IMR-90 (cell line): Measurements from ENCODE around the gene HMGN1. TPM values are rescaled to one million over a fixed set of nuclear protein-coding genes. Genes with fewer than 3 reads are reported as not detected.

Experiments used
- ATAC-seq: fragments of 200-7000 bp; cut with Tn5 transposase; 2 replicates; pipeline ENCODE4 v1.9.1; 2020; ENCODE audit warnings: low read depth, mild to moderate bottlenecking, moderate library complexity
- BruUV-seq: library from RNA; stranded (reverse); fragments of 400-500 nt; replicated peaks from 2 replicates; lab custom pipeline; 2021; lab: Mats Ljungman, UMichigan
- CTCF ChIA-PET: fragments of 300-600 bp; formaldehyde crosslinking; extraction: SDS; loops from one replicate; lab custom pipeline; 2021; ENCODE audit warnings: antibody characterized with exemption; lab: Yijun Ruan, JAX
- POLR2A ChIA-PET: fragments of 300-600 bp; sonication (Branson Sonifier 250); formaldehyde crosslinking; loops from one replicate; lab custom pipeline; 2022; ENCODE audit warnings: antibody characterized with exemption; ENCODE audit not compliant: unreplicated experiment; lab: Charles Lee
- DNase-seq: peaks from one replicate; pipeline ENCODE4 v3.0.0; 2013
- H2AFZ ChIP-seq: replicated peaks from 2 replicates; pipeline ENCODE3; 2013; ENCODE audit warnings: low read length, mild to moderate bottlenecking; ENCODE audit not compliant: poor library complexity
- H2AK5ac ChIP-seq: 2 replicates; pipeline ENCODE4 v1.6.1; 2013; ENCODE audit warnings: low read depth, low read length, inconsistent platforms
- H2AK9ac ChIP-seq: replicated peaks from 2 replicates; pipeline ENCODE3; 2013; ENCODE audit warnings: mild to moderate bottlenecking, low read depth, low read length, moderate library complexity; ENCODE audit not compliant: poor library complexity
- H2BK120ac ChIP-seq: 2 replicates; pipeline ENCODE4 v1.6.1; 2013; ENCODE audit warnings: low read depth, low read length, inconsistent platforms
- H2BK15ac ChIP-seq: 3 replicates; pipeline ENCODE4 v1.6.1; 2013; ENCODE audit warnings: low read depth, low read length, inconsistent platforms
- H2BK20ac ChIP-seq: 2 replicates; pipeline ENCODE4 v1.6.1; 2013; ENCODE audit warnings: low read depth, mild to moderate bottlenecking, inconsistent platforms, low read length, moderate library complexity
- H2BK5ac ChIP-seq: 2 replicates; pipeline ENCODE4 v1.6.1; 2013; ENCODE audit warnings: mild to moderate bottlenecking, low read depth, low read length, inconsistent platforms; ENCODE audit not compliant: poor library complexity, severe bottlenecking
- H3K14ac ChIP-seq: replicated peaks from 2 replicates; pipeline ENCODE4 v1.6.1; 2013; ENCODE audit warnings: low read depth, low read length, inconsistent platforms
- H3K18ac ChIP-seq: 2 replicates; pipeline ENCODE4 v1.6.1; 2013; ENCODE audit warnings: low read depth, low read length, control low read depth
- H3K23ac ChIP-seq: 2 replicates; pipeline ENCODE4 v1.6.1; 2013; ENCODE audit warnings: low read depth, low read length, inconsistent platforms
- H3K27ac ChIP-seq: 2 replicates; pipeline ENCODE4 v1.5.1; 2013; ENCODE audit warnings: mild to moderate bottlenecking, control low read depth, low read length; ENCODE audit not compliant: insufficient read depth
- H3K27me3 ChIP-seq: 2 replicates; pipeline ENCODE4 v1.6.1; 2013; ENCODE audit warnings: low read length; ENCODE audit not compliant: control insufficient read depth, insufficient read depth
- H3K36me3 ChIP-seq: 2 replicates; pipeline ENCODE4 v1.6.1; 2013; ENCODE audit warnings: low read length, mixed read lengths; ENCODE audit not compliant: control insufficient read depth, insufficient read depth
- H3K4ac ChIP-seq: 2 replicates; pipeline ENCODE4 v1.6.1; 2013; ENCODE audit warnings: low read depth, low read length, inconsistent platforms
- H3K4me1 ChIP-seq: 2 replicates; pipeline ENCODE4 v1.6.1; 2013; ENCODE audit warnings: low read length, mixed read lengths; ENCODE audit not compliant: control insufficient read depth, insufficient read depth
- H3K4me2 ChIP-seq: 2 replicates; pipeline ENCODE4 v1.6.1; 2013; ENCODE audit warnings: low read depth, mild to moderate bottlenecking, control low read depth, low read length, moderate library complexity
- H3K4me3 ChIP-seq: 2 replicates; pipeline ENCODE4 v1.5.1; 2013; ENCODE audit warnings: low read depth, mild to moderate bottlenecking, control low read depth, low read length, moderate library complexity; ENCODE audit not compliant: insufficient read depth
- H3K56ac ChIP-seq: 2 replicates; pipeline ENCODE4 v1.6.1; 2013; ENCODE audit warnings: low read length, inconsistent platforms; ENCODE audit not compliant: insufficient read depth; ENCODE audit errors: extremely low read depth
- H3K79me1 ChIP-seq, 2 experiments: 2 replicates each; pipeline ENCODE4 v1.6.1; 2013; ENCODE audit warnings: low read length in 2 of 2, inconsistent platforms in 1 of 2, low read depth in 1 of 2
- H3K9ac ChIP-seq: 2 replicates; pipeline ENCODE4 v1.6.1; 2013; ENCODE audit warnings: low read depth, low read length, control low read depth
- H3K9me1 ChIP-seq: 2 replicates; pipeline ENCODE4 v1.6.1; 2013; ENCODE audit warnings: low read length, inconsistent platforms; ENCODE audit not compliant: insufficient read depth
- H3K9me3 ChIP-seq: 2 replicates; pipeline ENCODE4 v1.6.1; 2013; ENCODE audit warnings: low read length; ENCODE audit not compliant: control insufficient read depth, insufficient read depth
- H4K20me1 ChIP-seq: 2 replicates; pipeline ENCODE4 v1.6.1; 2013; ENCODE audit warnings: low read length, inconsistent platforms; ENCODE audit not compliant: insufficient read depth
- H4K5ac ChIP-seq: 2 replicates; pipeline ENCODE4 v1.6.1; 2013; ENCODE audit warnings: mild to moderate bottlenecking, low read depth, low read length, control low read depth
- H4K8ac ChIP-seq, 2 experiments: 2 replicates each; pipeline ENCODE4 v1.6.1; 2013; ENCODE audit warnings: low read depth in 2 of 2, low read length in 2 of 2, control low read depth in 1 of 2, inconsistent platforms in 1 of 2
- H4K91ac ChIP-seq: 2 replicates; pipeline ENCODE4 v1.6.1; 2013; ENCODE audit warnings: low read depth, low read length, inconsistent platforms; ENCODE audit not compliant: insufficient read depth
- CEBPB ChIP-seq: IDR thresholded peaks from 2 replicates; pipeline ENCODE4 v1.6.1; 2012; ENCODE audit warnings: low read depth, low read length, improper control_type of control experiment
- CHD1 ChIP-seq: IDR thresholded peaks from 2 replicates; pipeline ENCODE4 v1.6.1; 2012; ENCODE audit warnings: low read depth, low read length, improper control_type of control experiment
- FOS ChIP-seq: fragments of 150-350 bp; IDR thresholded peaks from 2 replicates; pipeline ENCODE4 v1.6.1; 2016; ENCODE audit warnings: low read depth, low read length
- MAFK ChIP-seq: IDR thresholded peaks from 2 replicates; pipeline ENCODE4 v1.6.1; 2012; ENCODE audit warnings: low read depth, low read length, improper control_type of control experiment
- MAZ ChIP-seq: IDR thresholded peaks from 2 replicates; pipeline ENCODE4 v1.6.1; 2012; ENCODE audit warnings: low read depth, mild to moderate bottlenecking, low read length, improper control_type of control experiment, moderate library complexity, borderline replicate concordance
- NFE2L2 ChIP-seq: fragments of 150-350 bp; IDR thresholded peaks from 2 replicates; pipeline ENCODE4 v1.6.1; 2016; ENCODE audit warnings: low read depth, mild to moderate bottlenecking, low read length
- POLR2A ChIP-seq: IDR thresholded peaks from 2 replicates; pipeline ENCODE4 v1.6.1; 2012; ENCODE audit warnings: mild to moderate bottlenecking, low read depth, low read length
- RAD21 ChIP-seq: IDR thresholded peaks from 2 replicates; pipeline ENCODE4 v1.6.1; 2012; ENCODE audit warnings: low read length, improper control_type of control experiment
- RCOR1 ChIP-seq: IDR thresholded peaks from 2 replicates; pipeline ENCODE4 v1.6.1; 2012; ENCODE audit warnings: mild to moderate bottlenecking, low read length, improper control_type of control experiment; ENCODE audit not compliant: insufficient replicate concordance
- RFX5 ChIP-seq: IDR thresholded peaks from 2 replicates; pipeline ENCODE4 v1.8.0; 2012; ENCODE audit warnings: low read depth, mild to moderate bottlenecking, low read length, moderate library complexity
- SMC3 ChIP-seq: fragments of 150-350 bp; IDR thresholded peaks from 2 replicates; pipeline ENCODE4 v1.6.1; 2016; ENCODE audit warnings: low read depth, mild to moderate bottlenecking, antibody characterized with exemption, low read length, moderate library complexity
- WGBS, 2 experiments: methylation state at CpG; one replicate each; pipeline versions ENCODE4 v1.1.5 to v1.1.7; 2013; ENCODE audit warnings: missing lambda C conversion rate in 2 of 2; ENCODE audit not compliant: insufficient read length in 1 of 2; ENCODE audit errors: extremely low coverage in 2 of 2; 5-methylcytosine and 5-hydroxymethylcytosine counted together
- dilution Hi-C: fragments of 300-500 bp; cut with HindIII; formaldehyde crosslinking; loops from one replicate; pipeline ENCODE4 v1.14.3; 2018; ENCODE audit warnings: low sequenced_read_pairs; ENCODE audit not compliant: unreplicated experiment
- in situ Hi-C: fragments of 300-500 bp; cut with MboI; formaldehyde crosslinking; loops from 3 replicates; pipeline ENCODE4 v1.14.3; 2019; ENCODE audit warnings: low sequenced_read_pairs, inconsistent platforms, mixed read lengths
- intact Hi-C: fragments of 100-400 bp; cut with micrococcal nuclease; formaldehyde crosslinking; loops from 2 replicates; pipeline ENCODE4 v1.10.0; 2022
- polyA plus RNA-seq, 3 experiments: library from polyadenylated mRNA; depleted of rRNA; stranded (reverse); fragments of >200 nt; gene quantifications; 2 replicates each; pipeline ENCODE4 v1.2.3, GENCODE V29; 2012; ENCODE audit warnings: low replicate concordance in 1 of 3
- total RNA-seq: library from RNA; depleted of rRNA; stranded (reverse); fragments of >200 nt; gene quantifications from 2 replicates; pipeline ENCODE4 v1.2.3, GENCODE V29; 2012
- TF ChIP-seq, protein P1 (sequence below): conservative IDR thresholded peaks from 2 replicates; pipeline ENCODE4 v1.5.1; 2012; ENCODE audit warnings: mild to moderate bottlenecking, low read depth, low read length, improper control_type of control experiment
- TF ChIP-seq, protein P2 (sequence below): fragments of 150-350 bp; IDR thresholded peaks from 2 replicates; pipeline ENCODE4 v1.6.1; 2017; ENCODE audit warnings: mild to moderate bottlenecking, antibody characterized with exemption, low read length, low read depth
- TF ChIP-seq, protein P3 (sequence below): fragments of 150-350 bp; IDR thresholded peaks from 2 replicates; pipeline ENCODE4 v1.6.1; 2016; ENCODE audit warnings: low read depth, mild to moderate bottlenecking, low read length, moderate library complexity, borderline replicate concordance

HMGN1 gene
- total and polyA plus RNA-seq, 2 of the 4 experiments (the other 2 are of a cell fraction) = 55.2 to 155 TPM

DNA sequence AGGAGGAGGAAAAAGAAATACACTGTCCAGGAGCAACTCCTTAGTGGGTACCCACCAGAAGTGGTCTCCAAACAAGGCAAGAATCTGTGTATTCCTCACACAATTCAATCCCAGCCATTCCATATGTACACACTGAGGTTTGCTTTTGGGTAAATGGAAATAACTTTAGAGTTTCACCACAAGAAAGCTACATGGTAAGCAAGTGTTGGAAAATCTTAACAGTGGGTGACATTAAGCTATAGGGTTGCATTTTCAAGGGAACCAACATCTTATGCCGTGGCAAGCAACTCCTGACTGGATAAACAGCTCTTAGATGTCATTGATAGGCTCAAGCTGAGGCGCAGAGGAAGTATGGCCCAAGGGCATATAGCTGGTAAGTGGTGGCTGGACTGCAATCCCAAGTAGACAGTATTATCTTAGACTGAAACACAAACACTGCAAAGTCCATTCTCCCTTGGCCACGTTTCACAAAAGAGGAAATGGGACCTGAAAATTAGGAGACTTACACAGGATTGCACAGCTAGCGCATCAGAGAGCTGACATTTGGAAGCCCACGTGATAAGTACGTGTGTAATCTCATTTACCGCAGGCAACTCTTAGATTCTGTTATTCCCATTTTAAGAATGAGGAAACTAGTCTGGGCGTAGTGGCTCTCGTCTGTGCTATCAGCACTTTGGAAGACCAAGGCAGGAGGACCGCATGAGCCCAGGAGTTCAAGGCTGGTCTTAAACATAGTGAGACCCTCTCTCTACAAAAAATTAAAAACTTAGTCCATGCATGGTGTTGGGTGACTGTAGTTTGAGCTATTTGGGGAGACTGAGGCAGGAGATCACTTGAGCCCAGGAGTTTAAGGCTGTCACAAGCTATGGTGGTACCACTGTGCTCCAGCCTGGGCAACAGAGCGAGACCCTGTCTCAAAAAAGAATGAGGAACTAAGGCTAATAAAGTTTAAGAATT is 31.5 kb downstream of the HMGN1 start:
- no peak for DNase-seq
- H3K36me3 ChIP-seq = no peaks in the 10 kb centered on the region
- TF ChIP-seq RFX5 = no peak
- TF ChIP-seq SMC3 = no peak
- no peak for TF ChIP-seq POLR2A
- TF ChIP-seq RAD21 = no peak
- no peak for TF ChIP-seq MAFK
- TF ChIP-seq, protein P1, sequence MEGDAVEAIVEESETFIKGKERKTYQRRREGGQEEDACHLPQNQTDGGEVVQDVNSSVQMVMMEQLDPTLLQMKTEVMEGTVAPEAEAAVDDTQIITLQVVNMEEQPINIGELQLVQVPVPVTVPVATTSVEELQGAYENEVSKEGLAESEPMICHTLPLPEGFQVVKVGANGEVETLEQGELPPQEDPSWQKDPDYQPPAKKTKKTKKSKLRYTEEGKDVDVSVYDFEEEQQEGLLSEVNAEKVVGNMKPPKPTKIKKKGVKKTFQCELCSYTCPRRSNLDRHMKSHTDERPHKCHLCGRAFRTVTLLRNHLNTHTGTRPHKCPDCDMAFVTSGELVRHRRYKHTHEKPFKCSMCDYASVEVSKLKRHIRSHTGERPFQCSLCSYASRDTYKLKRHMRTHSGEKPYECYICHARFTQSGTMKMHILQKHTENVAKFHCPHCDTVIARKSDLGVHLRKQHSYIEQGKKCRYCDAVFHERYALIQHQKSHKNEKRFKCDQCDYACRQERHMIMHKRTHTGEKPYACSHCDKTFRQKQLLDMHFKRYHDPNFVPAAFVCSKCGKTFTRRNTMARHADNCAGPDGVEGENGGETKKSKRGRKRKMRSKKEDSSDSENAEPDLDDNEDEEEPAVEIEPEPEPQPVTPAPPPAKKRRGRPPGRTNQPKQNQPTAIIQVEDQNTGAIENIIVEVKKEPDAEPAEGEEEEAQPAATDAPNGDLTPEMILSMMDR = no peak
- no peak for TF ChIP-seq NFE2L2
- TF ChIP-seq, protein P2, sequence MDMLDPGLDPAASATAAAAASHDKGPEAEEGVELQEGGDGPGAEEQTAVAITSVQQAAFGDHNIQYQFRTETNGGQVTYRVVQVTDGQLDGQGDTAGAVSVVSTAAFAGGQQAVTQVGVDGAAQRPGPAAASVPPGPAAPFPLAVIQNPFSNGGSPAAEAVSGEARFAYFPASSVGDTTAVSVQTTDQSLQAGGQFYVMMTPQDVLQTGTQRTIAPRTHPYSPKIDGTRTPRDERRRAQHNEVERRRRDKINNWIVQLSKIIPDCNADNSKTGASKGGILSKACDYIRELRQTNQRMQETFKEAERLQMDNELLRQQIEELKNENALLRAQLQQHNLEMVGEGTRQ = no peak
- no peak for TF ChIP-seq MAZ
- TF ChIP-seq, protein P3, sequence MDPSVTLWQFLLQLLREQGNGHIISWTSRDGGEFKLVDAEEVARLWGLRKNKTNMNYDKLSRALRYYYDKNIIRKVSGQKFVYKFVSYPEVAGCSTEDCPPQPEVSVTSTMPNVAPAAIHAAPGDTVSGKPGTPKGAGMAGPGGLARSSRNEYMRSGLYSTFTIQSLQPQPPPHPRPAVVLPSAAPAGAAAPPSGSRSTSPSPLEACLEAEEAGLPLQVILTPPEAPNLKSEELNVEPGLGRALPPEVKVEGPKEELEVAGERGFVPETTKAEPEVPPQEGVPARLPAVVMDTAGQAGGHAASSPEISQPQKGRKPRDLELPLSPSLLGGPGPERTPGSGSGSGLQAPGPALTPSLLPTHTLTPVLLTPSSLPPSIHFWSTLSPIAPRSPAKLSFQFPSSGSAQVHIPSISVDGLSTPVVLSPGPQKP = no peak
- no peak for TF ChIP-seq FOS
- TF ChIP-seq RCOR1 = no peak
- TF ChIP-seq CEBPB = no peak
- no peak for TF ChIP-seq CHD1

More for the DNA sequence above, 31.5 kb downstream of the HMGN1 start:
- H3K27me3 ChIP-seq = no peaks in the 10 kb centered on the region
- ATAC-seq = no peak
- no peak overlapping the region for H3K27ac ChIP-seq
- in situ Hi-C loops (loop anchor here (5.0 kb wide), 1 partner anchor 70 kb away; no protein-coding TSS in a partner anchor), dilution Hi-C loops (no loop called here), intact Hi-C loops (no loop called here)
- H3K14ac ChIP-seq = no peak overlapping the region
- no peak overlapping the region for H4K91ac ChIP-seq
- peaks cover 19% of the 10 kb centered on the region for H3K4me1 ChIP-seq
- no peak overlapping the region for H2AK9ac ChIP-seq
- no peaks in the 10 kb centered on the region for H4K20me1 ChIP-seq
- WGBS, 2 experiments = 100% methylated on average over 1 of the region's 11 CpGs; no CpG with 5 or more reads in 1 of the 2 experiments
- H3K4me3 ChIP-seq = no peak overlapping the region
- 0 out of 2 replicates have a peak overlapping the region, but pooled peaks have one; percentile 8 for H3K18ac ChIP-seq
- no peaks in the 10 kb centered on the region for H3K9me3 ChIP-seq
- H4K8ac ChIP-seq = no peak overlapping the region
- BruUV-seq = no TSS peak
- no peak overlapping the region for H3K4ac ChIP-seq
- CTCF ChIA-PET = no interaction called here
- no peak overlapping the region for H3K9ac ChIP-seq
- no peak overlapping the region for H3K23ac ChIP-seq
- no peak overlapping the region for H4K5ac ChIP-seq
- no peak overlapping the region for H2BK15ac ChIP-seq
- H3K79me1 ChIP-seq = peaks cover 6% of the 10 kb centered on the region in 2 experiments
- H2AFZ ChIP-seq = no peak overlapping the region
- H2BK20ac ChIP-seq = no peak overlapping the region; the same call in 1 of the 2 replicates
- H3K4me2 ChIP-seq = no peak overlapping the region
- H2AK5ac ChIP-seq = no peak overlapping the region
- no peak overlapping the region for H2BK120ac ChIP-seq
- peaks cover 13% of the 10 kb centered on the region for H3K9me1 ChIP-seq
- POLR2A ChIA-PET = no interaction called here
- H3K56ac ChIP-seq = no peak overlapping the region; the same call in 1 of the 2 replicates
- H2BK5ac ChIP-seq = no peak overlapping the region
